ENCODE results near the gene ALDH1L1.

The ALDH1L1 gene

GRCh38 chr3:126060613-126061145 lies 119.7 kb downstream of the ALDH1L1 start:
- in situ Hi-C loops (cut with HindIII; ENCODE audit: low sequenced_read_pairs) = no loop called here

- in situ Hi-C loops (cut with HindIII; ENCODE audit: low sequenced_read_pairs) = no loop called here
Measured at GRCh38 chr3:126058666-126059065, 121.7 kb downstream of the ALDH1L1 start.

GRCh38 chr3:126057936-126058335 lies 122.5 kb downstream of the ALDH1L1 start:
- in situ Hi-C loops (cut with HindIII; ENCODE audit: low sequenced_read_pairs) = no loop called here

GRCh38 chr3:126057501-126057819 lies 122.9 kb downstream of the ALDH1L1 start:
- in situ Hi-C loops (cut with HindIII; ENCODE audit: low sequenced_read_pairs) = no loop called here

GRCh38 chr3:126056681-126057500 lies 123.5 kb downstream of the ALDH1L1 start:
- in situ Hi-C loops (cut with HindIII; ENCODE audit: low sequenced_read_pairs) = no loop called here

GRCh38 chr3:126056088-126056487 lies 124.3 kb downstream of the ALDH1L1 start:
- in situ Hi-C loops (cut with HindIII; ENCODE audit: low sequenced_read_pairs) = no loop called here

GRCh38 chr3:126054870-126055269 lies 125.5 kb downstream of the ALDH1L1 start:
- in situ Hi-C loops (cut with HindIII; ENCODE audit: low sequenced_read_pairs) = no loop called here

- in situ Hi-C loops (cut with HindIII; ENCODE audit: low sequenced_read_pairs) = no loop called here
Measured at GRCh38 chr3:126053949-126054569, 126.3 kb downstream of the ALDH1L1 start.
